Stimulated activated CD8-positive, alpha-beta memory T cell treated with anti-CD3 and anti-CD28 coated beads, Interleukin-15, amount 100 ng/mL, for 48 hours (primary cell): ENCODE measurements around the gene SERTAD2.
A peak's percentile ranks its signal among the peaks of the same experiment; 100 is the strongest.

ENCODE experiments used
- DNase-seq, 2 donors: peaks; one replicate each; pipeline ENCODE4 v3.0.0-alpha.2; 2020; ENCODE audit warnings: low read depth in 2 of 2

SERTAD2 gene

GRCh38 chr2:64675860-64676259, 22.1 kb upstream of the SERTAD2 start:
- DNase-seq = peak; percentile 65 to 74

- DNase-seq = no peak
Observed at GRCh38 chr2:64672708-64673107, 19.0 kb upstream of the SERTAD2 start.

- no peak for DNase-seq
Observed at GRCh38 chr2:64670047-64670446, 16.3 kb upstream of the SERTAD2 start.

- DNase-seq = no peak
Observed at GRCh38 chr2:64669288-64669687, 15.6 kb upstream of the SERTAD2 start.

- no peak for DNase-seq
Observed at GRCh38 chr2:64668542-64668941, 14.8 kb upstream of the SERTAD2 start.

- no peak for DNase-seq
Observed at GRCh38 chr2:64667535-64667934, 13.8 kb upstream of the SERTAD2 start.

GRCh38 chr2:64666810-64667438, 13.2 kb upstream of the SERTAD2 start:
- DNase-seq = no peak

- DNase-seq = no peak
Observed at GRCh38 chr2:64665709-64666108, 12.0 kb upstream of the SERTAD2 start.

DNA sequence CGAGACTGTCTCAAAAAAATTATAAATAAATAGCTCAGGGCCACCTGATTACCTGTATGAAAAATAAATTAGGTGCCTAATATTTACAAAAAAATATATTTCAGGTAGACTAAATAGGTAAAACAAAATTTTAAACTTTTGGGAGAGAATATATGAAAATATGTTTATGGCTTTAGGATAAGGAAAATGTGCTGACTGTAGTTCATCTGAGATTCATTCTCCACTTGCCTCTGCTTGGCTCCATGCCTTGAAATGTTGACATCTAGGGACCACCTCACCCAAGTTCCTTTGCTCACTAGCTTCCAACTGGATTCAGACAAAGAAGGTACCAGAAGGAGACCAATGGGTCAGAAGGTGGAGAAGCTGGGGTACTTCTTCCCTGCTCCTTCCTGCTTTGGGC, 9.7 kb upstream of the SERTAD2 start:
- DNase-seq = no peak

DNA sequence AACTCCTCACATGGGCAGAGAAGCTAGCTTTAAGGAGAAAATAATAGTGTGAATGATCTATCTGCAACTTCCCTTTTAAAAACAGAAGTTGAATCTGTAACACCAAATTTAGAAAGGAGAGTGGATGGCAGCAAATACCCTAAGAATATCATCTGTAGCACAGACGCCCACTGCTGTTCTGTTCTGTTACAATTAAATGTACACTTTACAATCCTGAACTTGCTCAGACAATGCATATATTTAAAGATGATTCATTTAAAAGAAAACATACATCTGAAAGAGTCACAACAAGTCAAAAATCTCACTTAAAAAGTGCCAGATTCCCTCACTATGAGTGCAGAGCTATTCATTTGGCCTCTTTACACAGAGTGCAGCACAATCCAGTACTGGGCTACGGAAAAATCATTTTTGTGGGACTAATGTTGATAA, 8.0 kb upstream of the SERTAD2 start:
- DNase-seq = no peak

DNA sequence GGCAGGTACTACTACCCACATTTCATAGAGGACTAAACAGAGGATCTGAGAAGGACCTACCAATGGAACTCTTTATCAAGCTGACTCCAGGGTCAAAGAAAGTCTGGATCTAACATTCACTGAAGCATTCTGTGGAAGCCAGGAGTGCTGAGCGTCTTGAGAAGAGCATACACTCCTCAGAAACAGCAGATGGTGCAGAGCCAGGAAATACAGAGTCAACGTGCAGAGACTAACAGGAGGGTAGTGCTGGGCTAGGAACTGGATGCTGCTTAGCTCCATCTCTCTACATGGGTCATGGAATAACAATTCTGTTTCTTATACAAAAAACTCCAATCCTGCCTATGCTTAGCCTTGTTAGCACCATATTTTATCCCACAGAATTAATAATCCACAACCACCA, 5.5 kb upstream of the SERTAD2 start:
- DNase-seq = no peak

GRCh38 chr2:64658269-64658668, 4.6 kb upstream of the SERTAD2 start:
- DNase-seq = no peak

DNA sequence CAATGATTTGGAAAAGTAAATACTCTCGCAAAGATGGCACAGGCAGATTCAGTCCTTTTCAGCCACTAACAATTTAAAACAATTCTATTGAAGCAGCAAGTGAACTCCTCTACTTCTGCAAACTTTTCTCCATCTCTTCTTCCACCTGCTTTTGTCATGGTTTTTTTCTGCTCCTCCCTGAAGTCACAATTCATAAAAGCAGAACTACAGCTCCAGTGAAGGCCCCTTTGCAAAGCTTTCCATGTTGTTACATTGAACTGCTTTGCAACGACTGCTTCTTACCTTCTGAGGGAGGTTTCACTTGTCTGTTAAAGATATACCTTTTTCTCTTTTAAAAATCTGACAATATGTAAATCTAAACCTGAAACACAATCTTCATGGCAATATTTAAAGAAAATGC, 3.7 kb upstream of the SERTAD2 start:
- DNase-seq = no peak

DNA sequence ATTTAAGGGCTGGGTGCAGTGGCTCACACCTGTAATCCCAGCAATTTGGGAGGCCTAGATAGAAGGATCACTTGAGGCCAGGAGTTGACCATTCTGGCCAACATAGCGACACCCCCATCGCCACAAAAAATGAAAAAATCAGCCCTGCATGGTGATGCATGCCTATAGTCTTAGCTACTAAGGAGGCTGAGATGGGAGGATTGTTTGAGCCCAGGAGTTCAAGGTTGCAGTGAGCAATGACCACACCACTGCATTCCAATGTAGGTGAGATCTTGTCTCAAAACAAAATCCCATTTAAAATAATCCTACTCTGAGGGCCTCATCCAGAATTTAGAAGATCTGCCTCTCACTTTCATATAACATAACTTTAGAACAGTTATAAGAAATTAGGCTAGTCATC, 2.7 kb upstream of the SERTAD2 start:
- no peak for DNase-seq

DNA sequence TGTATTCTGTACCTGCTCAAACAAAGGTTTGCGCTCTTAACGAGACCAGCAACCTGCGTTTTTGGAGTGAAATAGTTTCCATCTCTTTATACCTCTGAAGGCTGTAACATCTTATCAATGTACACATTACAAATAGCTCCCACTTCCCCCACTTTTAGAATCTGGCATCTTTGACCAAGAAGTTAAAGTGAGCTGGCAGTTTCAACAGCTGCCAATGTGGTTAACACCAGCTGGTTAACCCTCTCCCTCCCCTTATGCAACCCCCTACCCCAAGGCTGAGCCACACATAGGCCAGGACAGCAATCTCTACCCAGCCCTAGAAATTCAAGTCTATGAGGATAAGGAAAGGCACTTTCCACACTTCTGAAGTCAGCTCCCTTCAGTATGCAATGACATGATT, 2.2 kb upstream of the SERTAD2 start:
- DNase-seq = no peak

DNA sequence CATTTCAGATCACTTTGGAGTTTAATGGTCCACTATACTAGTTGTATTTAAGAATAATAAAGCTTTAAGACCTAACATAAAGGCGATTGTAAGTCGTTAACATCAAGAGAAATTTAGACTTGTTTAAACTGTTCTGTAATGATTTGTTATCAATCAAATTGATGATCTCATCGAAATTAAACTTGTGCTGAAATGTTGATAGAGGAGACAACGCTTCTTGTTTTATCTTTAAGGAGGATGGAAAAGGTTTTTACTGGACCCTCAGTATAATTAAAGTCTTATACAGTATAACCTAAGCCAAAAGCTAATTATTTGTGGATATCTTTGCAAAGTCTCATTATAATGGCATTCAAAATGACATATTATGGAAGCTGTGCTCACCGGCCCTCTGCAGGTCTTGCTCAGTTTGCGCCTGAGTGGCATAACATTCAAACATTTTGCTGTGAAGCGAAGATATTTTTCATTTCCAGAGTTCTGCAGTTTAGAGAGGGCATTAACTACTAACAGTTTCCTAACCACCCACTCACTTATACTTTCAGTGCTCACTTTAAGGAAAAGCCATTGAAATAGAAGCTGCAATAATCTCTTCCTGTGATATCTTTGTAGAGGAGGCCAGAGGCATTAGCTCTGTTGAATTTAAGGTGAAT, 1.4 kb upstream of the SERTAD2 start:
- DNase-seq = no peak

GRCh38 chr2:64654063-64654811, 524 bp upstream of the SERTAD2 start:
- DNase-seq = peak; percentile 58 to 65

- no peak for DNase-seq
Observed at GRCh38 chr2:64652231-64653108, 1.2 kb downstream of the SERTAD2 start.

GRCh38 chr2:64651590-64651989, 2.1 kb downstream of the SERTAD2 start:
- DNase-seq = no peak

DNA sequence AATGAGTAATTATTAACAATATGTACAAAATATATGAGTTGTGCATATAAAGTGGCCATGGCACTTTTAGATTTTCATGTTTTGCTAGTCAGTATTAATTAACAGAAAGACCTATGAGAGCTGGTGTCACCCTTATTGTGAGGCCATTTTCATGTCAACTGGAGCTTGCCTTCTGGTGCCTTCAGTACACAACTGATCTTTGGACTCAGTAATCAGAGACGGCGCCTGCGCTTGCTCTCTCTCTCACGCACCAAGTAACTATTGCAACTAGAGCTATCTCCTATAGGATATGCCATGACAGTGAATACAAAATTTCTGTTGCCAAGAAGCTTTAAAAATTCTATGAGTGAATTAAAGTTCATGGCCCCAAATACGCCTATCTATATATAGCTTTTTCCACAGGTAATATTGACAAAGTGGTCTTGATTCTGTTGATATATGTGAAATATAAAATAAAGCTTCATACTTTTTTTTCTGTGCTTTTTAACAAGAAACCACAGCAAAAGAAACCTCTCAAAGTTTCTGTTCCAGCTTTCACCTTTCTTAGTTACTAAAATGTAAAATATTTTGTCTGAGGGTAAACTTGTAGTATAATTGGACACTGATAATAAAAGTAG, 2.9 kb downstream of the SERTAD2 start:
- DNase-seq = no peak

DNA sequence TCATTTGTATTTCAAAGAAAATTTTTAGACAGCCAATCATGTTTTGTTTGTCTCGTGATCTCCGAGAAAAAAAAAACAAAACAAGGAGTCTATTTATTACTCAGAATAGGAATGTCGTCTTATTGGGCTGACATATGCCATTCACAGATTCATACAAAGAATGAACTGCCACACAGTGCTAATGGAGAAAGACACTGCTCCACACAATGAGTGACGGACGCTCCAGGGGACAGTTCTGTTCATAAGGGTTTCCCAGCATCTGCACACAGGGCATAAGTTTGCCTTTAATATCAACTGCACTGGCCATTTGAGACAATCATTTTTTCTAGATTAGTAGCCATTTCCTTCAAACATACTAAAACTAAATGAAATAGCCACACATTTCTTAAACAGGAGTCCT, 3.4 kb downstream of the SERTAD2 start:
- no peak for DNase-seq

GRCh38 chr2:64649626-64650025, 4.1 kb downstream of the SERTAD2 start:
- DNase-seq = no peak
